Ramos (cell line): Measurements from ENCODE around the gene GPHN.
"Not testable (repeated sequence)": the region's sequence is repeated elsewhere in the genome, so short reads cannot be mapped to it uniquely, and the experiment has no call there.

Experiments used
- in situ Hi-C: fragments of 300-500 bp; cut with MboI; formaldehyde crosslinking; loops from one replicate; pipeline ENCODE4 v1.14.3; 2022; ENCODE audit warnings: low sequenced_read_pairs; ENCODE audit not compliant: unreplicated experiment

The GPHN gene

DNA sequence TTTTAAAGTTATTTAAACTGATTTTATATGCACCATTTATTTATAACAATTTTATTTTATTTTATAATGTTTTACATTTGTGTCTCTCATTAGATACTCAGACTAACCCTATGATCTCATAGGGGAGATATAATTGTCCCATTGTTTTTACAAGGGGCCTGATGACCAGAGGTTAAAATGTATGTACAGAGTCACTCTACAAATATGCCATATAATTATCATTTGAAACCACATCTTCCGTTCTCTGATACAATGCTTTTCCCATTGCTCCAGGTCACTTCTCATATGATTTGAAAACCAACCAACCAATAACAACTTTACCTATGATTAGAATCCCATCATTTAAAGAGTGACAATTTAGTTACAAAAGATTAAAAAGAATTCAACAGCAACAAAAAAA, 137.8 kb downstream of the GPHN start:
- in situ Hi-C loops = no loop called here

DNA sequence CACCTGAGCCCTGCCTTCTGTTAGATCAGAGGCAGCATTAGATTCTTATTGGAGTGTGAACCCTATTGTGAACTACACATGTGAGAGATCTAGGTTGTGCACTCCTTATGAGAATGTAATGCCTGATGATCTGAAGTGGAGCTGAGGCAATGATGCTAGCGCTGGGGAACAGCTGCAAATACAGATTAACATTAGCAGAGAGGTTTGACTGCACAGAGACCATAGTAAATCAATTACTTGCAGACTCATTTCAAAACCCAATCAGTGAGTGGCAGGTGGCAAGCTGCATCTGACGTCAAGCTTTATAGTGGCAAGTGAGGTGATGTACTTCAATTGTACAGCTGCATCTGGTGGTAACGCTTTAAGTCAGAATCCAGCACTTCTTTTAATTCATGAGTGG, 141.6 kb downstream of the GPHN start:
- in situ Hi-C loops = no loop called here

DNA sequence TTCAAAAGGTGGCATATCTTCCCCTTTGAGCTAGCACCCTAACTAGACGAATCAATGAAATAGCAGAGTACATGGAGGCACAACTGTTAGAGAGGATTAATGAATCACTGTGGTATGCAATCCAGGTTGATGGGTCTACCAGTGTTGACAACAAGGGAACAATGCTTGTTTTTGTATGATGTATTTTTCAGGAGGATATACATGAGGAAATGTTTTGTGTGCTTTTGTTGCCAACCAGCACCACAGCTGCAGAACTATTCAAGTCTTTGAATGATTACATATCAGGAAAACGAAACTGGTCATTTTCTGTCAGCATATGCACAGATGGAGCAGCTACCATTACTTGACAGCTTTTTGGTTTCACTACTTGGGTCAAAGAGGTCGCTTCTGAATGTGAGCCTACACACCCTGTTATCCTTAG, 142.6 kb downstream of the GPHN start:
- in situ Hi-C loops = no loop called here

DNA sequence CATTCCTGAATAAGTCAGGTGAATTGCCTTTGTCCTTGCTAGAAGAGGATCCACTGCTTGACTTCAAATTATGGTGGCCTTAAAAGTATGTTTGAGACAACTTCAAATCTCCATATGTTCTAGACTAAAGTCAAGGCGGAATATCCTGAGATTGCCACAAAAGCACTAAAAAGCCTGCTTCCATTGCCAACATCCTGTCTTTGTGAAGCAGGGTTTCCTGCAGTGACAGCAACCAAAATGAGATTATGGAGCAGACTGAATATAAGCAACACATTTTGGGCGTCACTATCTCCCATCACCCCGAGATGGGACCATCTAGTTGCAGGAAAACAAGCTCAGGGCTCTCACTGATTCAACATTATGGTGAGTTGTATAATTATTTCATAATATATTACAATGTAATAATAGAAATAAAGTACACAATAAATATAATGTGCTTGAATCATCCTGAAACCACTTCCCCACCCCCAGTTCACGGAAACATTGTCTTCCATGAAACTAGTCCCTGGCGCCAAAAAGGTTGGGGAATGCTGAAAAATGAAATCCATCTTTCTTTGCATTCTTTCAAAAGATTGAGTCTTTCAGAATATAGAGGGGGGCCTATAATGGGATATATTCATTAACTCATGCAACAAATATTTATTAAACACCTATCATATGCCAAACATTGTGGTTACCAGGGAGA, 143.7 kb downstream of the GPHN start:
- in situ Hi-C loops = no loop called here

DNA sequence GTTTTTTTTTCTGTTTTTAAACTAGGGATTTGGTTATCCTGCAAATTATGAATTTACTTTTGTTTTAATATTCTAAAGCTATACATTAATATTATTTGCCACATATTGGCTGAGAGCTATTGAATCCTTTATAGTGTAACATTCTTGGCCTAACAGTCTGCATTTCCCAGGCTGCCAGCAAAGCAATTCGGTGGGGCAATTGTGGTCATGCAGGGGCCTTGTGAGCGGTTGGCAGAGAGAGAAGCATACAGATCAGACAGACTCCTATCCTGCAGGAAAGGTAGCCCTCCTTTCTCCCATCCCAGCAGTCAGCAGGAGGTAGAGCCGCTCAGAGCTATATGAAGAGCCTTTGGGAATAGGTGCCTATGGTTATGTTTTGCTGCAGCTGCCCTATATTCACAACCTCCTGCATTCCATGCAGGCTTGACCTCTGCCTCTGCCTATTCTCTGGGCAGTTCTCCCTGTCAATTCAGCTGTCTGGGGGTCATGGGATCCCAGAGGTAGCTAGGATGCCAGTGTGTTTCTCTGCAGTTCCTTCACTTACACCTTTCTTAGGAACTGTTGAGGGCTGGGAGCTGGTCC, 144.7 kb downstream of the GPHN start:
- in situ Hi-C loops = no loop called here

DNA sequence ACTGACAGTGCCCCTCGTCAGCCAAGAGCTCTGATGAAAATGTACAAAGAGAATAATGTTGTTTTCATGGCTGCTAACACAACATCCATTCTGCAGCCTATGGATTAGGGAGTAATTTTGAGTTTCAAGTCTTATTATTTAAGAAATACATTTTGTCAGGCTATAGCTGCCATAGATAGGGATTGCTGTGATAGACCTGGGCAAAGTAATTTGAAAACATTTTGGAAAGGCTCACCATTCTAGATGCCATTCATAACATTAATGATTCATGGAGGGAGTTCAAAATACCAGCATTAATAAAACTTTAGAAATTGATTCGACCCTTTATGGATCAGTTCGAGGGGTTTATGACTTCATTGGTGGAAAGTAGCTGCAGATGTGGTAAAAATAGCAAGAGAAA, 149.8 kb downstream of the GPHN start:
- in situ Hi-C loops = no loop called here

DNA sequence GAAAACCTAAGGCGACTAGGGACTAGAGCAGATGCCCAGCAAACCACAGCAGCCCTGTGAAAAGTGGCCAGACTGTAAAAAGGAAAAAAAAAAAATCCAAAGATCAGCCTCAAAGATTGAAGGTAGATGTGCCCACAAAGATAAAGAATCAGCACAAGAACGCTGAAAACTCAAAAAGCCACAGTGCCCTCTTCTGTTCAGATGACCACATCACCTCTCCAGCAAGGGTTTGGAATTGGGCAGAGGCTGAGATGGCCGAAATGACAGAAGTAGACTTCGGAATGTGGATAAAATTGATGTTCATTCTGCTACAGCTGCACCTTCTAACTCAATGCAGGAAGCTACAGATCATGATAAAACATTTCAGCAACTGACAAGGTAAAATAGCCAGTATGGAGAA, 154.4 kb downstream of the GPHN start:
- in situ Hi-C loops = no loop called here

DNA sequence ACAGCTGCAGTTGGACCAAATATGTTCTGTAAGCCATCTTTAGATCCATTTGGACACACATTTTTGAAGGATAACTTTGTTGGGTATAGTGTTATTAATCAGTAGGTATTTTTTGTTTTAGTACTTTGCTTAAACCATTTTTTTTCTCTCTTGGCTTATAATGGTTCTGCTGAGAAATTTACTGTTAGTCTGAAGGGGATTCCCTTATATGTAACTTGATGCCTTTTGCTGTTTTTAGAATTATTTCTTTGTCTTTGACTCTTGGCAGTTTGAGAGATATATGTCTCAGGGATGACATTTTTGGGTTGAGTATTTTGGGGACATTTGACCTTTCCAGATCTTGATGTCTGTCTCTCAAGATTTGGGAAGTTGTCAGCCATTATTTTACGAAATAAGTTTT, 169.8 kb downstream of the GPHN start:
- in situ Hi-C loops = no loop called here

DNA sequence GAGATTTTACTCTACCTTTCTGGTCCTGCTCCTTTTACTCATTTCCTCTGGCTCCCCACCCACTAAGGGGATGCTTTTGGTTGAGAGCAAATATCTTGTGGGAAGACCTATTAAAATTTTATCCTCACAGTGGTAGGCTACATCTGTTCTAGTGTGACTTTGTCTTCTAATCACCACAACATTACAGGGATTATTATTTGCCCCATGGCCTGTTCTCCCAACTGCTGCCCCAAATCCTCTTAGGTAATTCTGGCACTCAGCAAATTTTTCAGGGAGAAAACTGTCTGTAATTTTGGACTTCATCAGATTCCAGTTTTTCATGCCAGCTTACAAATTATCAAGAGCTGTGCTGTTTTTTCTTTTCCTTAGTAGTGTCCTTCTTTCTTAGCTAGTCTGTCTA, 172.3 kb downstream of the GPHN start:
- in situ Hi-C loops = no loop called here

DNA sequence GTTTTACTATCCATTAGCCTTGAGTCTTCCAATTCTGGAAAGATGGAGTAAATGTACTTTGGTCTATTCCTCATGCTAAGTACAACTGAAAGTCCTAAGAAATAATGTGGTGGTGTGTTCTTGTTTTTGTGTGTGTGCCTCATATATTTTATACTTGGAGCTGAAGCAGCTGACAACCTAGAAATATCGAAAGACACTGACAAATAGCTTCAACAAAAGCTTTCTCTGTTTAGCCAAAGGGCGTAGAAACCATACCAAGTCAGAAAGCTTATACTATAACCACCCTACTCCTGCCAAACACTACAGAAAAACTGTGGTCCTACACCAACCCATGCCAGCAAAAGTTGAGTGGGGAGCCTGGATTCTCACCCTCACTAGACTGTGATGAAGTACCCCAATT, 188.4 kb downstream of the GPHN start:
- in situ Hi-C loops = no loop called here

DNA sequence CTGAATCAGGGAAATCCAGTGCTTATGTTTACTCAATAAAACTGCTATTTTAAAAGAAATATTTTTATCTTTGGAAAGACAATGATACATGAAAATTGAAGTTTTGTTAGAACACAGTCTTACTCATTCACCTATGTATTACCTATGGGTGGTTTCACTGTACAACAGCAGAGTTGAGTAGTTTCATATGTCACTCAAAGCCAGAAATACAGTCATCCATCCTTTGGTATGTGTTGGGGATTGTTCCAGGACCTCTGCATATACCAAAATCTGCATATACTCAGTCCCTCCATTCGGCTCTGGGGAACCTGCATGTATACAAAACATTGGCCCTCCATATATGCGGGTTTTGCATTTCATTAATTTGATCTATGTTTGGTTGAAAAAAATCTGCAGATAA, 190.6 kb downstream of the GPHN start:
- in situ Hi-C loops = no loop called here

DNA sequence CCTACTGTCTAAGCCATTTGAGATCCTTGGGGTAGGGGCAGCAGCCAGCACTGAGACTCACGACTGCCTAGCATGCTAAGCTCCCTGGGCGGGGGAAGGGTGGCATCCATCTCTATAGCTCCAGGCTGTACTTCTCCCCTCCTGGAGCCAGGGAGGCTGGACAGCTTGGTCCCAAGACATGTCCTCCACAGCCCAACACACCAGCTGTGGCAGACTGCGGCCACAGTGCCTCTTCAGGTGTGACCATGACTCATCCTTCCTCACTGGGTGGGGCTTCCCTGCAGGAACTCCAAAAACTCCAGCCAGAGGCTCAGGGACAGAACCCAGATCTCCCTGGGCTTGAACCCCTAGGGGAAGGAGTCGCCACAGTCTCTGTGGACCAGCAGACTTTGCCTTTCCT, 193.9 kb downstream of the GPHN start:
- in situ Hi-C loops = no loop called here

DNA sequence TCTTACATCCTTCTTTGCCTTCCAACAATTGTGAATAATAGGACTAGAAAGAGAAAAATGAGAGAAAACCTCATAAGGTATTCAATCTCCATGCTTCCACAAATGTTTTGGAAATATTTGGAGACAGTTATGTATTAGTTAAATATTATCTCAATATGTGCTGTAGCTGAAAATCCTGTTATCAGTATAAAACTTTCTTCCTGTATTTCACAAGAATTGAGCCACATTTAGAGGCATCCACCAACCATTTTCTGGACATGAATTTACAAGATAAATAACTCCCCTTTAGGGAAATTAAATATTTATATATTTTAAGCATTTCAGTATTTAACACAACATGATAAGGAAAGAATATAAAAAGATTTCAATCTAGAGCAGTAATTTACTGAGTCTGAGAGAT, 200.3 kb downstream of the GPHN start:
- in situ Hi-C loops = no loop called here

DNA sequence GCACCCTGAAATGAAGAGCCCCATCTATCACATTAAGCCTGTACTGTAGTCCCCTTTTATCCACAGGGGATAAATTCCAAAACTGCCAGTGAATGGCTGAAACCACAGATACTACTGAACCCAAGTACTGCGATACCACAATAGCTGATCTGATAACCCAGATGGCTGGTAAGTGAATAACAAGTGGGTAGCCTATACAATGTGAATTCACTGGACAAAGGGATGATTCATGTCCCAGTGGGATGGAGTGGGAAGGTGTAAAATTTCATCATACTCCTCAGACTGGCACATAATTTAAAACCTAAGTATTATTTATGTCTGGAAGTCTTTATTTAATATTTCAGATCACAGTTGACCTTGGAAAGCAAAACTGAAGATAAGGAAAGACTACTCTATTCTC, 201.3 kb downstream of the GPHN start:
- in situ Hi-C loops = no loop called here

DNA sequence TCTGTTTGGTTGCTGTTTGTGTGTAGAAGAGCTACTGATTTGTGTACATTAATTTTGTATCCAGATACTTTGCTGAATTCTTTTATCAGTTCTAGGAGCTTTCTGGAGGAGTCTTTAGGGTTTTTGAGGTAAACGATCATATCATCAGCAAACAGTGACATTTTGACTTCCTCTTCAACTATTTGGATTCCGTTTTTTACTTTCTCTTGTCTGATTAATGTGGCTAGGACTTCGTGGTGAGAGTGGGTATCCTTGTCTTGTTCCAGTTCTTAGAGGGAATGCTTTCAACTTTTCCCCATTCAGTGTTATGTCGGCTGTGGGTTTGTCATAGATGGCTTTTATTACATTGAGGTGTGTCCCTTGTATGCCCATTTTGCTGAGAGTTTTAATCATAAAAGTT, 206.3 kb downstream of the GPHN start:
- in situ Hi-C loops = not testable (repeated sequence)

DNA sequence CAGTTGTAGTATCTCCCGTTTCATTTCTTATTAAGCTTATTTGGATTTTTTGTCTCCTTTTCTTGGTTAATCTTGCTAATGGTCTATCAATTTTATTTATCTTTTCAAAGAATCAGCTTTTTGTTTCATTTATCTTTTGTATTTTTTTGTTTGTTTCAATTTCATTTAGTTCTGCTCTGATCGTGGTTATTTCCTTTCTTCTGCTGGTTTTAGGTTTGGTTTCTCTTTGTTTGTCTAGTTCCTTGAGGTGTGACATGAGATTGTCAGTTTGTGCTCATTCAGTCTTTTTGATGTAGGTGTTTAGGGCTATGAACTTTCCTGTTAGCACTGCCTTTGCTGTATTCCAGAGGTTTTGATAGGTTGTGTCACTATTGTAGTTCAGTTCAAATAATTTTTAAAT, 207.4 kb downstream of the GPHN start:
- in situ Hi-C loops = not testable (repeated sequence)

DNA sequence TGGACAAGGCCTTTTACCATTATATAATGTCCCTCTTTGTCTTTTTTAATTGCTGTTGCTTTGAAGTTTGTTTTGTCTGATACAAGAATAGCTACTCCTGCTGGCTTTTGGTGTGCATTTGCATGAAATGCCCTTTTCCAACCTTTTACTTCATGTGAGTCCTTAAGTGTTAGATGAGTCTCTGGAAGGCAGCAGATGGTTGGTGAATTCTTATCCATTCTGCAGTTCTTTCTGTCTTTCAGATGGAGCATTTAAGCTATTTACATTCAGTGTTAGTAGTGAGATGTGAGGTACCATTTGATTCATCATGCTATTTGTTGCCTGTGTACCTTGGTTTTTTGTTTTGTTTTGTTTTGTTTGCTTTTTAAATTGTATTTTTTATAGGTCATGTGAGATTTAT, 208.3 kb downstream of the GPHN start:
- in situ Hi-C loops = no loop called here

DNA sequence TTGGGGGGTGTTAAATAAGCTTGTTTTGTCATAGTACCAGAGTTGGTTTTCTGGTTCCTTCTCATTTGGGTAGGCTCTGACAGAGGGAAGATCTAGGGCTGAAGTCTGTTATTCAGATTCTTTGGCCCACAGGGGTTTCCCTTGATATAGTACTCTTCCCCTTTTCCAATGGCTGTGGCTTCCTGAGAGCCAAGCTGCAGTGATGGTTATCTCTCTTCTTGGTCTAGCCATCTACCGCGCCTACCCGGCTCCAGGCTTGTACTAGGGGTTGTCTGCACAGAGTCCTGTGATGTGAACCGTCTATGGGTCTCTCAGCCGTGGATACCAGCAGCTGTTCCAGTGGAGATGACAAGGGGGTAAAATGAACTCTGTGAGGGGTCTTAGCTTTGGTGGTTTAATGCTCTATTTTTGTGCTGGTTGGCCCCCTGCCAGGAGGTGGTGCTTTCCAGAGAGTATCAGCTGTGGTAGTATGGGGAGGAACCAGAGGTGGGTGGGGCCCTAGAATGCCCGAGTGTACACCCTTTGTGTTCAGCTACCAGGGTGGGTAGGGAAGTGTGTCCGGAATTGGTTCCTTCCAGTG, 209.7 kb downstream of the GPHN start:
- in situ Hi-C loops = no loop called here

DNA sequence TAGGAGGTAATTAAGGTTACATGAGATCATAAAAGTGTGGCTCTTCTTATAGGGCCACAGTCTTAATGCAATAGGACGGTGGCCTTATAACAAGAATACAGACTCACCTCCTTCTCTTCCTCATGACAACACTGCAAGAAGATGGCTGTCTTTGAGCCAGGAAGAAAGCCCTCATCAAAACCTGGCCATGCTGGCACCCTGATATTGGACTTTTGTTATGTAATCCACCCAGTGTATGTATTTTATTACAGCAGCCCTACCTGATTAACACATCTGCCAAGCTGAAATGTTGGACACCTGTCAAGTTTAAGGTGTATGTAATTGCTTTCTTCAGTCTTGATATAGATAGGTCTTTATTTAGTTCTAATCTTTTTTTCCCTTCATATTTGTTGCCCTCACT, 217.0 kb downstream of the GPHN start:
- in situ Hi-C loops = no loop called here

DNA sequence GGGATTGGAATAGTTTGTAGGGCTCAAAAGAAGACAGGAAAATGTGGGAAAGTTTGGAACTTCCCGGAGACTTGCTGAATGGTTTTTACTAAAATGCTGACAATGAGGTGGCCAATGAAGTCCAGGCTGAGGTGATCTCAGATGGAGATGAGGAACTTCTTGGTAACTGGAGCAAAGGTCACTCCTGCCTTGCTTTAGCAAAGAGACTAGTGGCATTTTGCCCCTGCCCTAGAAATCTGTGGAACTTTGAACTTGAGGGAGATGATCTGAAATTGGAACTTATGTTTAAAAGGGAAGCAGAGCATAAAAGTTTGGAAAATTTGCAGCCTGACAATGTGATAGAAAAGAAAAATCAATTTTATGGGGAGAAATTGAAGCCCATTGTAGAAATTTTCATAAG, 223.4 kb downstream of the GPHN start:
- in situ Hi-C loops = not testable (repeated sequence)

DNA sequence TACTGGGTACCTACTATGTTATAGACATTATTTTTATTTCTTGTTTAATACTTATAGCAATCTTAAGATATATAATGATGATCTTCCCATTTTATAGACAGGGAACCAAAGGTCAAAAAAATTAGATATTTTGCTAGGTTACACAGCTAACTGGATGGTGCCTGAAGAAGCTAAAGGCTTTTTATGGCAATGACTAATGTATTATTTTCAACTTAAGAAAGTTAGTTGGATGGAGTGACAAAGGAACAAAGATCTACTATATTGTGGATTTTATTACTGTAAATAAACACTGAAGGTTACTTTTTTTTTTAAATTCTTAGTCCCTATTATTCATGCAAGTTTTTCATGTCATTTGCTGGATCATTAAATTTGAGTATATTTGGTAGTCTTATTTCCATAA, 227.9 kb downstream of the GPHN start:
- in situ Hi-C loops = no loop called here

DNA sequence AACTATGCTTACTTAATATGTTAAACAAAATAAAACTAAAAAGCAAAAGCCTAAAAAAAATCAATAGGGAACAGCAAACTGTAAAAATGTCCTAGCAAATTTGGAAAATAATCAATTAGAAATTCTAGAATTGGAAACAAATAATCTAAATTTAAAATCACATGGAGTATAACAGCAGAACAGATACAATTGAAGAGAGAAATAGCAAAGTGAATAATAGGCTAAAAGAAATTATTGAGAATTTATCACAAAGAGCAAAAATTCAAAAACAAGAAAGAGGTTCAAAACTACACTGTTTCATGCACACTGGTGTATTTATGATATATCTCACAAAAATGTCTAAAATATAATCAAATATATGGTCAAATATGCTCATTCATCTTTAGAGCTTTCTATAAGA, 231.9 kb downstream of the GPHN start:
- in situ Hi-C loops = no loop called here
